NB4 (cell line): ENCODE data around the gene STXBP2.

Experiments used
- DNase-seq: peaks from one replicate; pipeline ENCODE4 v3.0.0; 2010; ENCODE audit warnings: low read depth
- H3K4me3 ChIP-seq: one replicate; pipeline ENCODE4 v1.5.1; 2011; ENCODE audit warnings: mild to moderate bottlenecking, low read depth, low read length, moderate library complexity
- CTCF ChIP-seq: IDR thresholded peaks from one replicate; pipeline ENCODE4 v1.5.1; 2012; ENCODE audit warnings: low read depth, low read length
- MYC ChIP-seq: IDR thresholded peaks from 2 replicates; pipeline ENCODE4 v1.6.1; 2011; ENCODE audit warnings: low read depth, low read length
- POLR2A ChIP-seq: IDR thresholded peaks from 2 replicates; pipeline ENCODE4 v1.6.1; 2011; ENCODE audit warnings: mild to moderate bottlenecking; ENCODE audit not compliant: insufficient read length; ENCODE audit errors: extremely low read depth
- TF ChIP-seq, protein P1 (sequence below): IDR thresholded peaks from 2 replicates; pipeline ENCODE4 v1.6.1; 2011; ENCODE audit warnings: low read depth, low read length

STXBP2 gene

DNA sequence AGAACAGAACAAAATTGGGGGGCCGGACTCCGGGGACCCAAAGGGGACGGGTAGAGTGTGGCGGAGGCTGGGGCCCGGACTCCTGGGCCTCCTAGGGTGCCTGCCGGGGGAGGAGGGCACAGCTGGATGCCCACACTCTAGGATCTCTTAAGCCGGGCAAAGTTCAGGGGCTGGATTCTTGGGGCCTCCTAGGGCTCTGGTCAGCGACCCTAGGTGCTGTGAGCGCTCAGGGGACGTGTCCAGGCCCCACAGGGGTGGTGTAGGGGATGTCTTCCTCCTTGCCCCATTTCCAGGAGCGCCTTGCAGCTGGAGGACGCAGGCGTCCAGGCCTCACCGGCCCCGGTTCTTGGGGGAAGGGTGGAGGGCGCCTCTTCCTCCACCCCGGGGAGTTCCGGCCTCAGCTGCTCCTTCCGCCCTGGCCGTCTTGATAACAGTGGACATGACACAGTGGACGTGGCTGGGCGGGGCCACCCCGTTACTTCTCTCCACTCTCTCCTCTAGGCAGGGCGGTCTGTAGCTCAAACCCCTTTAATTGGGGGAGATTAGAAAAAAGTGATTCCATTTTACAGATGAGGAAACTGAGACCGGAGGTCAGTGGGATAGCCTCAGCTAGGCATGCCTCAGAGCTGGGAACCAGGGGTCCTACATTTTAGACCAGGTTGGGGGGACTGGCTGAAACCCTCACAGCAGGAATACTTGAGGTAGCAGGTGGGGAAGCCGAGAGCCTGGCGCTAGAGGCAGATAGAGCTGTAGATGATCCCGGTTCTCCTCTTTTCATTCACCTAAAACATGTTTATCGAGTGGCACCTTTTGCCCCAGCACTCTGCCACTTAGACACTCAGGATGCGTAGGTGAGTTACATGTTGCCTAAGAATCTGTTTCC lies 705 bp downstream of the STXBP2 start:
- peak overlapping the region; percentile 83 for H3K4me3 ChIP-seq
- peak; percentile 80 for DNase-seq
- TF ChIP-seq POLR2A (no peak), MYC (peak; percentile 60; the same call in 1 of the 2 replicates), CTCF (no peak)
- TF ChIP-seq, protein P1, sequence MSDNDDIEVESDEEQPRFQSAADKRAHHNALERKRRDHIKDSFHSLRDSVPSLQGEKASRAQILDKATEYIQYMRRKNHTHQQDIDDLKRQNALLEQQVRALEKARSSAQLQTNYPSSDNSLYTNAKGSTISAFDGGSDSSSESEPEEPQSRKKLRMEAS, result no peak

GRCh38 chr19:7638802-7639465 lies 2.0 kb downstream of the STXBP2 start:
- no peak overlapping the region for H3K4me3 ChIP-seq
- TF ChIP-seq CTCF, result no peak
- TF ChIP-seq, protein P1, result no peak
- TF ChIP-seq MYC, result no peak
- TF ChIP-seq POLR2A, result no peak
- no peak for DNase-seq

DNA sequence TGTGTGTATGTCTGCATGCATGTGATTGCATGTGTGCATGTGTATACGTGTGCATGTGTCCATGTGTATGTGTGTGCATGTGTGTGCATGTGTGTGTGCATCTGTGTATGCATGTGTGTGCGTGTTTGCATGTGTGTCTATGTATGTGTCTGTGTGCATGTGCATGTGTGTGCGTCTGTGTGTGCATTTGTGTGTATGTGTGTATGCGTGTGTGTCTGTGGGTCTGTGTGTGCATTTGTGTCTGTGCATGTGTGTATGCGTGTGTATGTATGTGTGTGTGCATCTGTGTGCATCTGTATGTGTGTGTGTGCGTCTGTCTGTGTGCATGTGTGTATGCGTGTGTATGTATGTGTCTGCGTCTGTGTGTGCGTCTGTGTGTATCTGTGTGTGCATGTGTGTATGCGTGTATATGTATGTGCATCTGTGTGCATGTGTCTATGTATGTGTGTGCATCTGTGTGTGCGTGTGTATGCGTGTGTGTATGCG lies 3.0 kb downstream of the STXBP2 start:
- TF ChIP-seq MYC (no peak), POLR2A (no peak), CTCF (no peak)
- TF ChIP-seq, protein P1, result 0 out of 2 replicates have a peak, but pooled peaks have one; percentile 38
- H3K4me3 ChIP-seq, result no peak overlapping the region
- DNase-seq, result no peak

GRCh38 chr19:7640803-7641202 lies 3.9 kb downstream of the STXBP2 start:
- DNase-seq, result no peak
- H3K4me3 ChIP-seq, result no peak overlapping the region
- TF ChIP-seq POLR2A, result no peak
- TF ChIP-seq, protein P1, result no peak
- TF ChIP-seq MYC, result no peak
- no peak for TF ChIP-seq CTCF

- no peak for TF ChIP-seq MYC
- TF ChIP-seq CTCF, result peak; percentile 22
- DNase-seq, result no peak
- no peak overlapping the region for H3K4me3 ChIP-seq
Observed at GRCh38 chr19:7641290-7642276, 4.7 kb downstream of the STXBP2 start.
